Kidney (tissue), 14 donors: ENCODE measurements around the gene SOWAHA. TPM values are rescaled to one million over a fixed set of nuclear protein-coding genes. Genes with fewer than 3 reads are reported as not detected.

Experiments
- DNase-seq, 5 donors: peaks; one replicate each; pipeline ENCODE4 v3.0.0-alpha.2; 2013 to 2020
- FAIRE-seq: peaks from 2 replicates; lab custom pipeline; 2012; peaks lifted over from hg19 to GRCh38; lab: Jason Lieb, UNC
- H3K27ac ChIP-seq, 2 donors: one replicate each; pipeline ENCODE4 v1.7.0; 2013; ENCODE audit warnings: low read depth in 2 of 2, low read length in 2 of 2, inconsistent platforms in 1 of 2
- H3K27me3 ChIP-seq: one replicate; pipeline ENCODE4 v1.7.1; 2013; ENCODE audit warnings: low read length, inconsistent platforms; ENCODE audit not compliant: control insufficient read depth, insufficient read depth
- H3K36me3 ChIP-seq, 3 donors: one replicate each; pipeline versions ENCODE4 v1.7.0 to v1.7.1; 2013; ENCODE audit warnings: low read length in 3 of 3, control low read depth in 1 of 3, inconsistent platforms in 1 of 3; ENCODE audit not compliant: insufficient read depth in 3 of 3, control insufficient read depth in 2 of 3
- H3K4me1 ChIP-seq, 3 donors: one replicate each; pipeline versions ENCODE4 v1.7.0 to v1.7.1; 2013; ENCODE audit warnings: low read length in 3 of 3, inconsistent platforms in 1 of 3, low read depth in 1 of 3; ENCODE audit not compliant: control insufficient read depth in 2 of 3, insufficient read depth in 2 of 3
- H3K4me3 ChIP-seq, 3 donors: one replicate each; pipeline versions ENCODE4 v1.7.0 to v1.8.1; 2013; ENCODE audit warnings: low read length in 3 of 3, control low read depth in 1 of 3, inconsistent platforms in 1 of 3
- H3K9ac ChIP-seq, 3 donors: one replicate each; pipeline versions ENCODE4 v1.7.0 to v1.7.1; 2013; ENCODE audit warnings: low read length in 3 of 3, control low read depth in 1 of 3, inconsistent platforms in 1 of 3
- H3K9me3 ChIP-seq, 3 donors: one replicate each; pipeline versions ENCODE4 v1.7.0 to v1.7.1; 2013; ENCODE audit warnings: low read length in 3 of 3, control low read depth in 1 of 3, inconsistent platforms in 1 of 3; ENCODE audit not compliant: control insufficient read depth in 2 of 3, insufficient read depth in 1 of 3
- intact Hi-C: fragments of 100-400 bp; cut with DNase I; formaldehyde crosslinking; loops from one replicate; pipeline ENCODE4 v1.11.1; 2022
- polyA plus RNA-seq: library from polyadenylated mRNA; stranded (reverse); fragments of 350-450 nt; fragmentation: Illumina TruSeq; extraction: RNeasy Lipid Tissue Mini Kit (QIAGEN cat#74804); gene quantifications from one replicate; pipeline ENCODE4 v1.2.3, GENCODE V29; 2014; ENCODE audit warnings: low read depth, low replicate concordance; ENCODE audit not compliant: insufficient read depth
- total RNA-seq: library from RNA; stranded (reverse); fragmentation: NEBNext Ultra II Directional; extraction: Animal tissue kit (Norgen Biotek cat#: 25700); gene quantifications from one replicate; pipeline ENCODE4 v1.2.1, GENCODE V29; 2021
- TF ChIP-seq, protein P1 (sequence below): IDR thresholded peaks from 3 replicates; pipeline ENCODE4 v1.5.1; 2012; ENCODE audit warnings: mild to moderate bottlenecking, moderate library complexity, borderline replicate concordance; ENCODE audit not compliant: insufficient read depth; ENCODE audit errors: extremely low read depth
- donor health status: control.
- donor health status: control.
- donor health status: control.
- donor health status: control.
- donor health status: control.
- donor health status: DM: yes; HTN: yes; CAD: no.
- donor health status: Normal renal cell carcinoma (clear cell type).

The SOWAHA gene
- total and polyA plus RNA-seq, 2 donors from 2014 or later: 4.1 to 7.1 TPM

DNA sequence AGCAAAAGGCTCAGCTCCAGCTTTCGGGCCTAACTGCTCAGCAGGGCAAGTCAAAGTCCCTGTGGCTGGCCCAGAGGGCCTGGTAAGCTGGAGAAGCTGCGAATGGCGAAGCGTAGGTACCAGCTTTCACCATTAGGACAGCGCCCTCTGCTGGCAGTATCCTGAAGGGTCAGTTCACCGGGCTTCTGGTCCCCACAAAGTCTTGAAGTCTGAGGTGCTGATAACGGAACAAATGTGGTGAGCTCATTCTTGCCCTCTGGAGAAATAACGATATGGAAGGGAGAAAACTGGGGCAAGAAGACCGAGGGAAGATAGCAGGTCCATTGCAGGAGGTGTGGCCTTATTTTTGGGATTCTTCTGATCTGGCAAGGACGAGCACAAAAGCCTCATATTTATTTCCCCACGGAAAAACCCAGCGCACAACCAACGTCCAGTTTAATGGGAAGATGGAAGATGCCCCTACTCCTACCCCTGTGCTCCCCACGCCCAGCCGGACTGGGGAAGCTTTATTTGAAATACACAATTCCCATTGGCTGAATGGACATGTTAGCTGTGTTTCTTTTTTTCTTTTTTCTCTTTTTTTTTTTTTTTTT is 7.2 kb downstream of the SOWAHA start:
- intact Hi-C loops: no loop called here
- peak overlapping the region in 1 of 3 donors; percentile 63 for H3K9ac ChIP-seq
- peaks cover 0 to 3% (median 0%) of the 10 kb centered on the region in 3 donors for H3K4me1 ChIP-seq
- peak; percentile 92 to 96 (median 94) for DNase-seq
- no peaks in the 10 kb centered on the region for H3K27me3 ChIP-seq
- peak overlapping the region in 1 of 3 donors; percentile 36 for H3K4me3 ChIP-seq
- peak overlapping the region in 1 of 2 donors; percentile 25 for H3K27ac ChIP-seq
- FAIRE-seq: no peak
- no peaks in the 10 kb centered on the region for H3K36me3 ChIP-seq
- no peaks in the 10 kb centered on the region for H3K9me3 ChIP-seq
- TF ChIP-seq, protein P1, sequence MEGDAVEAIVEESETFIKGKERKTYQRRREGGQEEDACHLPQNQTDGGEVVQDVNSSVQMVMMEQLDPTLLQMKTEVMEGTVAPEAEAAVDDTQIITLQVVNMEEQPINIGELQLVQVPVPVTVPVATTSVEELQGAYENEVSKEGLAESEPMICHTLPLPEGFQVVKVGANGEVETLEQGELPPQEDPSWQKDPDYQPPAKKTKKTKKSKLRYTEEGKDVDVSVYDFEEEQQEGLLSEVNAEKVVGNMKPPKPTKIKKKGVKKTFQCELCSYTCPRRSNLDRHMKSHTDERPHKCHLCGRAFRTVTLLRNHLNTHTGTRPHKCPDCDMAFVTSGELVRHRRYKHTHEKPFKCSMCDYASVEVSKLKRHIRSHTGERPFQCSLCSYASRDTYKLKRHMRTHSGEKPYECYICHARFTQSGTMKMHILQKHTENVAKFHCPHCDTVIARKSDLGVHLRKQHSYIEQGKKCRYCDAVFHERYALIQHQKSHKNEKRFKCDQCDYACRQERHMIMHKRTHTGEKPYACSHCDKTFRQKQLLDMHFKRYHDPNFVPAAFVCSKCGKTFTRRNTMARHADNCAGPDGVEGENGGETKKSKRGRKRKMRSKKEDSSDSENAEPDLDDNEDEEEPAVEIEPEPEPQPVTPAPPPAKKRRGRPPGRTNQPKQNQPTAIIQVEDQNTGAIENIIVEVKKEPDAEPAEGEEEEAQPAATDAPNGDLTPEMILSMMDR: peak; percentile 88

DNA sequence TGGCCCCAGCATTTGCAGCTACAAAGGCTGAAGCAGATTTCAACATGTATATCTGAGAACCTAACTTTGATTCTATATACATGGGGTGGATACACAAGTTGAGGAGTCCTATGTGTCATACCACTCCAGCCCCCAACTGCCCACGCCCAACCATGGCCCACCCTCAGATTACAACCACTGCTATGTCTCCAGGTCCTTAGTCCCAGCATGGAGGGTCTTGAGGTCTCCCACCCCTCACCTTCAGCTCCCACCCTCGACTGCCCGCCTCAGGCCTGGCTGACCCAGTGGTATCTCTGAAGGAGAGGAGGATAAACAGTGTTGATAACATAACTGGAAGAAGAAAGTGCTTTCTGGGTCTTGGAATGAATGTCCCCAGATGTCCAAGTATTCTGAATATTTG is 8.2 kb downstream of the SOWAHA start:
- FAIRE-seq (no peak), DNase-seq (no peak)
- H3K9me3 ChIP-seq: no peaks in the 10 kb centered on the region
- no peaks in the 10 kb centered on the region for H3K27me3 ChIP-seq
- H3K27ac ChIP-seq: no peak overlapping the region
- intact Hi-C loops: no loop called here
- H3K36me3 ChIP-seq: no peaks in the 10 kb centered on the region
- TF ChIP-seq, protein P1: no peak
- no peak overlapping the region for H3K9ac ChIP-seq
- H3K4me1 ChIP-seq: peaks cover 0 to 5% (median 0%) of the 10 kb centered on the region in 3 donors
- no peak overlapping the region for H3K4me3 ChIP-seq

DNA sequence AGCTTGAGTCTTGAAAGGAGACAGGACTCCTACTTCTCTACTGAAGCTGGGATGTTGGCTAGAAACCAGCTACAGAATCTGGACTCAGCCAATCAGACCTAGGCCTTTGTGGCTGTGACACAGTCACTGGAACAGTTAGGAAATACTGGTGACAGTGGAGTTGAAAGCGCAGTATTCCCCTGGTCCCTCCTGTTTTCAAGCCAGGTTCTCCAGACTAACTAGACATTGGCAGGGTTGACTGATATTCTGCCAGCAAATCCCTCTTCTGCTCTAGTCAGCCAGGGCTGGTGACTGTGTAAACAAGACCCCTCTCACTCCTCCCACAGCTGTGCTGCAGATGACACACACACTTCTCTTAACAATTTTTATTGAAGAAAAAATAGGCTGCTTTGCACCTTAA is 8.7 kb downstream of the SOWAHA start:
- FAIRE-seq: no peak
- H3K36me3 ChIP-seq: no peaks in the 10 kb centered on the region
- no peak overlapping the region for H3K9ac ChIP-seq
- TF ChIP-seq, protein P1: no peak
- peak in 1 of 5 donors; percentile 48 for DNase-seq
- no peaks in the 10 kb centered on the region for H3K27me3 ChIP-seq
- no peak overlapping the region for H3K4me3 ChIP-seq
- intact Hi-C loops: no loop called here
- no peaks in the 10 kb centered on the region for H3K9me3 ChIP-seq
- peaks cover 0 to 5% (median 0%) of the 10 kb centered on the region in 3 donors for H3K4me1 ChIP-seq
- no peak overlapping the region for H3K27ac ChIP-seq
